ENCODE data around the gene NIT2.

Gene NIT2

GRCh38 chr3:100316641-100317069 lies 17.9 kb upstream of the NIT2 start:
- no peaks in the 10 kb centered on the region for H3K9me2 ChIP-seq (ENCODE audit: low read depth, low read length)
- TF ChIP-seq EZH2 (IDR thresholded peaks at IDR 0.05; ENCODE audit: borderline replicate concordance, low read length) (no peak), CTCF (IDR thresholded peaks at IDR 0.05; ENCODE audit: low read length) (peak; percentile 66)
- no peaks in the 10 kb centered on the region for H3F3A ChIP-seq (ENCODE audit: insufficient read depth, low read length)
- no peak overlapping the region for H3K9ac ChIP-seq (ENCODE audit: low read length)
- no peak overlapping the region for H2AFZ ChIP-seq (ENCODE audit: low read length)
- H3K27me3 ChIP-seq (ENCODE audit: insufficient read depth, low read length), result no peaks in the 10 kb centered on the region
- peaks cover 8% of the 10 kb centered on the region for H3K4me1 ChIP-seq (ENCODE audit: insufficient read depth, low read length, severe bottlenecking)
- no peak overlapping the region for H3K4me3 ChIP-seq (ENCODE audit: low read depth, low read length, poor library complexity, severe bottlenecking)
- H3K27ac ChIP-seq (ENCODE audit: low read depth, low read length, poor library complexity, severe bottlenecking), result no peak overlapping the region
- H3K79me2 ChIP-seq (ENCODE audit: insufficient read depth, low read length), result no peaks in the 10 kb centered on the region
- no peaks in the 10 kb centered on the region for H4K20me1 ChIP-seq (ENCODE audit: insufficient read depth, low read length)
- H3K4me2 ChIP-seq (ENCODE audit: low read length), result no peak overlapping the region
- peaks cover 8% of the 10 kb centered on the region; the same call in 1 of the 2 replicates for H3K36me3 ChIP-seq (ENCODE audit: insufficient read depth, low read length)
- no peaks in the 10 kb centered on the region for H3K9me3 ChIP-seq (ENCODE audit: low read length)

- peaks cover 8% of the 10 kb centered on the region; the same call in 1 of the 2 replicates for H3K36me3 ChIP-seq (ENCODE audit: insufficient read depth, low read length)
- H3K4me1 ChIP-seq (ENCODE audit: insufficient read depth, low read length, severe bottlenecking), result no peaks in the 10 kb centered on the region
- no peak overlapping the region for H3K27ac ChIP-seq (ENCODE audit: low read depth, low read length, poor library complexity, severe bottlenecking)
- no peaks in the 10 kb centered on the region for H3K27me3 ChIP-seq (ENCODE audit: insufficient read depth, low read length)
- H3F3A ChIP-seq (ENCODE audit: insufficient read depth, low read length), result no peaks in the 10 kb centered on the region
- H3K9me2 ChIP-seq (ENCODE audit: low read depth, low read length), result no peaks in the 10 kb centered on the region
- no peak for TF ChIP-seq EZH2 (IDR thresholded peaks at IDR 0.05; ENCODE audit: borderline replicate concordance, low read length)
- TF ChIP-seq CTCF (IDR thresholded peaks at IDR 0.05; ENCODE audit: low read length), result no peak
- H3K79me2 ChIP-seq (ENCODE audit: insufficient read depth, low read length), result no peaks in the 10 kb centered on the region
- no peak overlapping the region for H3K9ac ChIP-seq (ENCODE audit: low read length)
- no peaks in the 10 kb centered on the region for H4K20me1 ChIP-seq (ENCODE audit: insufficient read depth, low read length)
- no peak overlapping the region for H3K4me2 ChIP-seq (ENCODE audit: low read length)
- no peak overlapping the region for H3K4me3 ChIP-seq (ENCODE audit: low read depth, low read length, poor library complexity, severe bottlenecking)
- H3K9me3 ChIP-seq (ENCODE audit: low read length), result no peaks in the 10 kb centered on the region
- H2AFZ ChIP-seq (ENCODE audit: low read length), result no peak overlapping the region
These were observed 16.6 kb upstream of the NIT2 start for GRCh38 chr3:100317912-100318311.

- Histone ChIP-seq H3K4me2 (ENCODE audit: low read length) (no peak overlapping the region), H3F3A (ENCODE audit: insufficient read depth, low read length) (no peaks in the 10 kb centered on the region), H3K79me2 (ENCODE audit: insufficient read depth, low read length) (no peaks in the 10 kb centered on the region), H3K9me2 (ENCODE audit: low read depth, low read length) (no peaks in the 10 kb centered on the region), H3K9ac (ENCODE audit: low read length) (no peak overlapping the region), H2AFZ (ENCODE audit: low read length) (no peak overlapping the region), H3K27ac (ENCODE audit: low read depth, low read length, poor library complexity, severe bottlenecking) (no peak overlapping the region), H3K36me3 (ENCODE audit: insufficient read depth, low read length) (peaks cover 8% of the 10 kb centered on the region; the same call in 1 of the 2 replicates), H3K4me3 (ENCODE audit: low read depth, low read length, poor library complexity, severe bottlenecking) (no peak overlapping the region), H3K27me3 (ENCODE audit: insufficient read depth, low read length) (no peaks in the 10 kb centered on the region), H3K9me3 (ENCODE audit: low read length) (no peaks in the 10 kb centered on the region), H3K4me1 (ENCODE audit: insufficient read depth, low read length, severe bottlenecking) (no peaks in the 10 kb centered on the region), H4K20me1 (ENCODE audit: insufficient read depth, low read length) (no peaks in the 10 kb centered on the region)
- TF ChIP-seq CTCF (IDR thresholded peaks at IDR 0.05; ENCODE audit: low read length) (no peak), EZH2 (IDR thresholded peaks at IDR 0.05; ENCODE audit: borderline replicate concordance, low read length) (no peak)
These were observed 14.6 kb upstream of the NIT2 start for GRCh38 chr3:100319951-100320350.

All from OCI-LY1 (cell line).